AG09319 (cell line): ENCODE measurements around the gene MLST8.
"Not testable (repeated sequence)": the region's sequence is repeated elsewhere in the genome, so short reads cannot be mapped to it uniquely, and the experiment has no call there.

Experiments used
- DNase-seq: peaks from one replicate; pipeline ENCODE4 v3.0.0-alpha.2; 2010; ENCODE audit warnings: low read depth; ENCODE audit errors: extremely low read depth
- TF ChIP-seq, protein P1 (sequence below): IDR thresholded peaks from 2 replicates; pipeline ENCODE4 v1.5.1; 2011; ENCODE audit warnings: low read depth, mild to moderate bottlenecking, inconsistent platforms, low read length, moderate library complexity

MLST8 gene

DNA sequence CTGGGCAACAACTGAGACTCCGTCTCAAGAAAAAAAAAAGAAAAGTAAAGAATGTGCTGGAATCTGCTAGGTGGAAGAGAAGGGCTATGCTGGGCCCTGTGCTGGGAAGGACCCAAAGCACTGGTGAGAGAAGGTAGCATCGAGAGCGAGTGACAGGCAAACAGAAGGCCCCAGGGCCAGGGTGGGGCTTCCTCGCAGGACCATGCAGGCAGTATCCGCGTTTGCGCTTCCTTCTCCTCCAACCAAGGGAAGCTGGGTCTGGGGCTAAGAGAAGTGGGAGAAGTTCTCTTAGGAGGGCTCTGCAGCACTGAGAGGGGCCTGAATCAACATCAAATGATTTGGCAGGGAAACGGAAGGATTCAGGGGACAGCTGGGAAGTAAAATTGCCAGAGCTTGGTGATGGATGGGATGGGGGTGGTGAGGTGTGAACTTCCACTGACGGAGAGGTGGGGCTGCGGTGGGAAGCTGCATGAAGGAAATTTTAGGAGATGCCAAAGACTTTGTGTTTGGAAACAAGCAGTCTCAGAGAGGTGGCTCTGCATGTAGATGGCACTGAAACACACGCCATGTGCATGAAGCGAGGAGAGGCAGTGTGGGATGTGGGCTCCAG lies 51.4 kb downstream of the MLST8 start:
- no peak for DNase-seq
- TF ChIP-seq, protein P1, sequence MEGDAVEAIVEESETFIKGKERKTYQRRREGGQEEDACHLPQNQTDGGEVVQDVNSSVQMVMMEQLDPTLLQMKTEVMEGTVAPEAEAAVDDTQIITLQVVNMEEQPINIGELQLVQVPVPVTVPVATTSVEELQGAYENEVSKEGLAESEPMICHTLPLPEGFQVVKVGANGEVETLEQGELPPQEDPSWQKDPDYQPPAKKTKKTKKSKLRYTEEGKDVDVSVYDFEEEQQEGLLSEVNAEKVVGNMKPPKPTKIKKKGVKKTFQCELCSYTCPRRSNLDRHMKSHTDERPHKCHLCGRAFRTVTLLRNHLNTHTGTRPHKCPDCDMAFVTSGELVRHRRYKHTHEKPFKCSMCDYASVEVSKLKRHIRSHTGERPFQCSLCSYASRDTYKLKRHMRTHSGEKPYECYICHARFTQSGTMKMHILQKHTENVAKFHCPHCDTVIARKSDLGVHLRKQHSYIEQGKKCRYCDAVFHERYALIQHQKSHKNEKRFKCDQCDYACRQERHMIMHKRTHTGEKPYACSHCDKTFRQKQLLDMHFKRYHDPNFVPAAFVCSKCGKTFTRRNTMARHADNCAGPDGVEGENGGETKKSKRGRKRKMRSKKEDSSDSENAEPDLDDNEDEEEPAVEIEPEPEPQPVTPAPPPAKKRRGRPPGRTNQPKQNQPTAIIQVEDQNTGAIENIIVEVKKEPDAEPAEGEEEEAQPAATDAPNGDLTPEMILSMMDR = no peak

DNA sequence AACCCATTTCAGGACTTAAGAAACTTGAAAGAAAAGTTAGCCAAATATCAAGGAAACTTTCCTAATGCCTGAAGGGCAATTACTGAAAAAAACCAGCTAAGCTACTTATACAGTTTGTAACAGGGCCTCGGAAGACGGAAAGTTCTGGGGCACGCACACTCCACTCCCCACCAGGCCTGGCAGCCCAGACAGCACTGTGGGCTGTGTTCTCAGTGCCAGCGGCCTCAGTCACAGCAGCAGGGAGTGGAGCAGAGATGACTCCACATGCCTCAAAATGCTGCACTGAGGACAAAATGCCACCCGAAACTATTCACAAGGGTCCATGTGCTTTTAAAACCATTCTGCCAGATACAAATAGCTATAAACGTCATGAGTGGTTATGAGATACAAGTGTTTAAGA lies 52.5 kb downstream of the MLST8 start:
- TF ChIP-seq, protein P1 = no peak
- no peak for DNase-seq

GRCh38 chr16:2258530-2258929 lies 53.3 kb downstream of the MLST8 start:
- DNase-seq = not testable (repeated sequence)
